Activated CD4-positive, alpha-beta T cell treated with anti-CD3 and anti-CD28 coated beads for 4 hours (primary cell): Measurements from ENCODE around the gene MGAT1.

Experiments
- DNase-seq, 2 donors: peaks; one replicate each; pipeline ENCODE4 v3.0.0-alpha.2; 2020

The MGAT1 gene

GRCh38 chr5:180823940-180824629, 21.5 kb upstream of the MGAT1 start:
- DNase-seq, result no peak

- DNase-seq, result no peak
Measured at GRCh38 chr5:180823346-180823745, 20.7 kb upstream of the MGAT1 start.

- no peak for DNase-seq
Measured at GRCh38 chr5:180821538-180821937, 18.9 kb upstream of the MGAT1 start.

GRCh38 chr5:180820788-180821321, 18.2 kb upstream of the MGAT1 start:
- no peak for DNase-seq

- no peak for DNase-seq
Measured at GRCh38 chr5:180818677-180819341, 16.2 kb upstream of the MGAT1 start.

GRCh38 chr5:180817893-180818674, 15.5 kb upstream of the MGAT1 start:
- no peak for DNase-seq

- no peak for DNase-seq
Measured at GRCh38 chr5:180816608-180817534, 14.3 kb upstream of the MGAT1 start.

- no peak for DNase-seq
Measured at GRCh38 chr5:180815293-180815917, 12.8 kb upstream of the MGAT1 start.

GRCh38 chr5:180813420-180813819, 10.8 kb upstream of the MGAT1 start:
- DNase-seq, result no peak

- DNase-seq, result no peak
Measured at GRCh38 chr5:180811623-180812124, 9.1 kb upstream of the MGAT1 start.

- no peak for DNase-seq
Measured at GRCh38 chr5:180810959-180811622, 8.5 kb upstream of the MGAT1 start.

GRCh38 chr5:180810210-180810958, 7.8 kb upstream of the MGAT1 start:
- DNase-seq, result peak; percentile 95 to 96

GRCh38 chr5:180809403-180810209, 7.0 kb upstream of the MGAT1 start:
- DNase-seq, result peak; percentile 83 to 88

- DNase-seq, result no peak
Measured at GRCh38 chr5:180808461-180809000, 5.9 kb upstream of the MGAT1 start.

GRCh38 chr5:180807654-180808414, 5.2 kb upstream of the MGAT1 start:
- DNase-seq, result no peak

GRCh38 chr5:180807046-180807445, 4.4 kb upstream of the MGAT1 start:
- no peak for DNase-seq

- no peak for DNase-seq
Measured at GRCh38 chr5:180806351-180807011, 3.9 kb upstream of the MGAT1 start.

- DNase-seq, result no peak
Measured at GRCh38 chr5:180804129-180804618, 1.6 kb upstream of the MGAT1 start.
